HCT116 (cell line): Measurements from ENCODE around the gene DTNB. TPM values are rescaled to one million over a fixed set of nuclear protein-coding genes. Genes with fewer than 3 reads are reported as not detected.

Experiments
- ATAC-seq: fragments of 200-7000 bp; cut with Tn5 transposase; 2 replicates; pipeline ENCODE4 v1.9.1; 2020; ENCODE audit warnings: mild to moderate bottlenecking, moderate library complexity
- BruUV-seq: library from RNA; stranded (reverse); fragments of 400-500 nt; replicated peaks from 2 replicates; lab custom pipeline; 2021; lab: Mats Ljungman, UMichigan
- CTCF ChIA-PET: fragments of 300-600 bp; sonication (Branson Sonifier 250); formaldehyde crosslinking; loops from one replicate; lab custom pipeline; 2021; ENCODE audit warnings: antibody characterized with exemption; lab: Charles Lee
- POLR2A ChIA-PET: fragments of 300-600, 350-600 bp; sonication (Branson Sonifier 250); formaldehyde crosslinking; loops from one replicate; lab custom pipeline; 2021; ENCODE audit warnings: antibody characterized with exemption; lab: Charles Lee
- RAD21 ChIA-PET, 2 experiments: fragments of 300-600 bp; sonication (Branson Sonifier 250); formaldehyde crosslinking; loops; one replicate each; lab custom pipeline; 2023; ENCODE audit warnings: low total read pairs in 2 of 2; ENCODE audit not compliant: uncharacterized antibody in 2 of 2, unreplicated experiment in 2 of 2, low non-redundant PET in 1 of 2; lab: Charles Lee
- DNase-seq: peaks from one replicate; pipeline ENCODE4 v3.0.0-alpha.2; 2010; ENCODE audit warnings: low read depth, low spot score
- H2AFZ ChIP-seq: fragments of 200-600 bp; shearing (Covaris generic), sonication (generic); 2 replicates; pipeline ENCODE4 v1.6.1; 2017; ENCODE audit warnings: low read depth, mixed run types, mixed read lengths, antibody characterized with exemption, low read length; ENCODE audit not compliant: poor library complexity, severe bottlenecking
- H3K27ac ChIP-seq: 2 replicates; pipeline ENCODE4 v1.5.1; 2012; ENCODE audit warnings: low read depth, low read length
- H3K27me3 ChIP-seq: fragments of 200-600 bp; sonication (generic); 2 replicates; pipeline ENCODE4 v1.6.1; 2016; ENCODE audit warnings: mixed run types, low read length, mixed read lengths; ENCODE audit not compliant: insufficient read depth
- H3K36me3 ChIP-seq, 2 experiments: fragments of 200-500 bp in 1 of 2; fragments of 200-600 bp in 1 of 2; sonication (Bioruptor generic) in 1 of 2; sonication (generic) in 1 of 2; 2 replicates each; pipeline versions ENCODE4 v1.5.1 to v1.6.1; 2014 to 2016; ENCODE audit warnings: low read length in 2 of 2, inconsistent platforms in 1 of 2, mixed read lengths in 1 of 2, mixed run types in 1 of 2; ENCODE audit not compliant: insufficient read depth in 2 of 2, control insufficient read depth in 1 of 2
- H3K4me1 ChIP-seq, 2 experiments: fragments of 200-600 bp in 1 of 2; sonication (generic) in 1 of 2; 2 replicates each; pipeline versions ENCODE4 v1.5.1 to v1.6.1; 2012 to 2017; ENCODE audit warnings: low read length in 2 of 2, inconsistent platforms in 1 of 2, mild to moderate bottlenecking in 1 of 2, mixed read lengths in 1 of 2, mixed run types in 1 of 2, moderate library complexity in 1 of 2; ENCODE audit not compliant: insufficient read depth in 2 of 2, control insufficient read depth in 1 of 2
- H3K4me2 ChIP-seq: fragments of 200-600 bp; sonication (generic); 2 replicates; pipeline ENCODE4 v1.6.1; 2017; ENCODE audit warnings: mixed run types, low read length, mixed read lengths
- H3K4me3 ChIP-seq, 2 experiments: fragments of 200-600 bp in 1 of 2; sonication (generic) in 1 of 2; replicated peaks in 1 of 2; 2 replicates each; pipeline ENCODE4 v1.5.1; 2011 to 2016; ENCODE audit warnings: low read length in 2 of 2, control low read depth in 1 of 2, low read depth in 1 of 2, mild to moderate bottlenecking in 1 of 2, mixed read lengths in 1 of 2, mixed run types in 1 of 2
- H3K79me2 ChIP-seq: fragments of 200-600 bp; sonication (generic); 2 replicates; pipeline ENCODE4 v1.6.1; 2017; ENCODE audit warnings: mild to moderate bottlenecking, mixed run types, low read length, moderate library complexity, mixed read lengths; ENCODE audit not compliant: insufficient read depth
- H3K9ac ChIP-seq: fragments of 200-600 bp; sonication (generic); 2 replicates; pipeline ENCODE4 v1.6.1; 2016; ENCODE audit warnings: low read length, mixed read lengths
- H3K9me2 ChIP-seq: fragments of 200-600 bp; sonication (generic), shearing (Covaris generic); 2 replicates; pipeline ENCODE4 v1.6.1; 2017; ENCODE audit warnings: mixed run types, mild to moderate bottlenecking, moderate library complexity; ENCODE audit not compliant: insufficient read depth
- H3K9me3 ChIP-seq, 2 experiments: fragments of 200-500 bp in 1 of 2; fragments of 200-600 bp in 1 of 2; sonication (Bioruptor generic) in 1 of 2; sonication (generic) in 1 of 2; 2 replicates each; pipeline ENCODE4 v1.6.1; 2014 to 2017; ENCODE audit warnings: low read length in 2 of 2, mixed read lengths in 2 of 2, inconsistent platforms in 1 of 2, low read depth in 1 of 2, mild to moderate bottlenecking in 1 of 2, mixed run types in 1 of 2, moderate library complexity in 1 of 2; ENCODE audit not compliant: control insufficient read depth in 1 of 2, insufficient read depth in 1 of 2
- H4K20me1 ChIP-seq: fragments of 200-600 bp; sonication (generic), shearing (Covaris generic); 2 replicates; pipeline ENCODE4 v1.6.1; 2017; ENCODE audit warnings: mixed run types, mild to moderate bottlenecking, moderate library complexity; ENCODE audit not compliant: insufficient read depth
- ATF3 ChIP-seq: IDR thresholded peaks from 2 replicates; pipeline ENCODE4 v1.6.1; 2012
- CTCF ChIP-seq, 3 experiments: fragments of 200-600 bp in 1 of 3; sonication (generic) in 1 of 3; IDR thresholded peaks in 2 of 3; conservative IDR thresholded peaks in 1 of 3; 2 replicates each; pipeline ENCODE4 v1.5.1; 2012 to 2017; ENCODE audit warnings: low read depth in 2 of 3, low read length in 2 of 3, antibody characterized with exemption in 1 of 3, borderline replicate concordance in 1 of 3, control low read depth in 1 of 3, mild to moderate bottlenecking in 1 of 3, mixed read lengths in 1 of 3, mixed run types in 1 of 3, moderate library complexity in 1 of 3; ENCODE audit not compliant: insufficient read depth in 1 of 3
- ELF1 ChIP-seq: IDR thresholded peaks from 2 replicates; pipeline ENCODE4 v1.6.1; 2012; ENCODE audit warnings: low read depth, borderline replicate concordance
- JUND ChIP-seq: IDR thresholded peaks from 2 replicates; pipeline ENCODE4 v1.6.1; 2012
- POLR2AphosphoS5 ChIP-seq: IDR thresholded peaks from 2 replicates; pipeline ENCODE4 v1.6.1; 2011; ENCODE audit warnings: mild to moderate bottlenecking, low read depth, low read length, moderate library complexity
- RAD21 ChIP-seq: IDR thresholded peaks from 2 replicates; pipeline ENCODE4 v1.6.1; 2012; ENCODE audit warnings: low read depth, mild to moderate bottlenecking
- SRF ChIP-seq: IDR thresholded peaks from 2 replicates; pipeline ENCODE4 v1.6.1; 2012; ENCODE audit warnings: low read depth
- YY1 ChIP-seq: IDR thresholded peaks from 2 replicates; pipeline ENCODE4 v1.6.1; 2011; ENCODE audit warnings: low read length, low read depth, moderate library complexity, mild to moderate bottlenecking; ENCODE audit not compliant: insufficient replicate concordance; ENCODE audit errors: extremely low read depth
- ZFX ChIP-seq: fragments of 450-650 bp; IDR thresholded peaks from 2 replicates; pipeline ENCODE4 v1.6.1; 2017
- ZNF274 ChIP-seq: fragments of 200-500 bp; sonication (Bioruptor generic); IDR thresholded peaks from 2 replicates; pipeline ENCODE4 v1.6.1; 2014; ENCODE audit warnings: mild to moderate bottlenecking, low read depth, low read length, inconsistent platforms
- intact Hi-C: fragments of 100-400 bp; cut with micrococcal nuclease; formaldehyde crosslinking; loops from 2 replicates; pipeline ENCODE4 v1.10.0; 2022
- total RNA-seq: library from RNA; stranded (reverse); gene quantifications from one replicate; pipeline ENCODE4 v1.2.1, GENCODE V29; 2021; ENCODE audit not compliant: unreplicated experiment

DTNB gene
- total RNA-seq, 1 experiment from 2014 or later: 30.2 TPM

GRCh38 chr2:25342372-25343186, 330.8 kb downstream of the DTNB start (continued):
- TF ChIP-seq CTCF (IDR thresholded peaks at IDR 0.05 in 2 of 3, conservative IDR thresholded peaks at IDR 0.05 in 1 of 3; ENCODE audit: borderline replicate concordance in 1 of 3, insufficient read depth in 1 of 3, low read depth in 2 of 3, low read length in 2 of 3): peak; percentile 76 to 96 (median 79)
- TF ChIP-seq ELF1: no peak

GRCh38 chr2:25341753-25342371, 331.5 kb downstream of the DTNB start, which contains the start of gene DNMT3A:
Gene DNMT3A, minus strand, starts transcription at chr2:25341925. Its CDS starts 27,941 bp downstream, at chr2:25313984.
- H3K4me1 ChIP-seq: peaks cover under 1 to 14% of the 10 kb centered on the region in 2 experiments; a peak in 3 of 4 replicates
- H3K36me3 ChIP-seq: no peaks in the 10 kb centered on the region
- 0 out of 2 replicates have a peak, but pooled peaks cover 5% of the 10 kb centered on the region for H3K79me2 ChIP-seq
- ATAC-seq (peak; percentile 61), DNase-seq (no peak)
- H2AFZ ChIP-seq: no peak within 1 kb of the TSS
- no peaks in the 10 kb centered on the region for H4K20me1 ChIP-seq
- intact Hi-C loops: no loop called here
- peak within 1 kb of the TSS; percentile 87 for H3K4me2 ChIP-seq
- TF ChIP-seq SRF: no peak
- no peak for TF ChIP-seq ATF3
- peak; percentile 23; the same call in 1 of the 2 replicates for TF ChIP-seq ZFX
- no peak for TF ChIP-seq YY1
- no peak for TF ChIP-seq ZNF274
- 0 out of 2 replicates have a peak, but pooled peaks have one; percentile 16 for TF ChIP-seq POLR2AphosphoS5
- TF ChIP-seq JUND: no peak
- TF ChIP-seq RAD21: no peak
- H3K9ac ChIP-seq: 0 out of 2 replicates have a peak within 1 kb of the TSS, but pooled peaks have one; percentile 30
- H3K4me3 ChIP-seq: peak within 1 kb of the TSS; percentile 45 to 63
- BruUV-seq: no TSS peak
- no peaks in the 10 kb centered on the region for H3K9me3 ChIP-seq
- no peaks in the 10 kb centered on the region for H3K27me3 ChIP-seq
- CTCF ChIA-PET: no interaction called here
- H3K27ac ChIP-seq: peak within 1 kb of the TSS; percentile 84; the same call in 1 of the 2 replicates
- no peaks in the 10 kb centered on the region for H3K9me2 ChIP-seq
- RAD21 ChIA-PET: no interaction called here
- POLR2A ChIA-PET: no interaction called here
